Mesendoderm (in vitro differentiated cells): ENCODE data around the gene TDO2.

Source experiments
- DNase-seq: peaks from one replicate; pipeline ENCODE4 v3.0.0; 2013
- H2AK5ac ChIP-seq: 2 replicates; pipeline ENCODE4 v1.6.1; 2013; ENCODE audit warnings: low read length, inconsistent platforms
- H2BK120ac ChIP-seq: 2 replicates; pipeline ENCODE4 v1.6.1; 2013; ENCODE audit warnings: low read depth, mild to moderate bottlenecking, low read length, moderate library complexity, mixed read lengths
- H2BK15ac ChIP-seq: replicated peaks from 2 replicates; pipeline ENCODE4 v1.6.1; 2013; ENCODE audit warnings: low read depth, mild to moderate bottlenecking, moderate library complexity
- H2BK5ac ChIP-seq: 2 replicates; pipeline ENCODE4 v1.6.1; 2013; ENCODE audit warnings: low read length, inconsistent platforms
- H3K18ac ChIP-seq: 2 replicates; pipeline ENCODE4 v1.6.1; 2013; ENCODE audit warnings: mild to moderate bottlenecking, low read length, mixed read lengths
- H3K23ac ChIP-seq: one replicate; pipeline ENCODE4 v1.6.1; 2013; ENCODE audit warnings: low read length
- H3K27ac ChIP-seq: 2 replicates; pipeline ENCODE4 v1.5.1; 2013; ENCODE audit warnings: low read depth, mild to moderate bottlenecking, inconsistent platforms, low read length, moderate library complexity
- H3K27me3 ChIP-seq: 2 replicates; pipeline ENCODE4 v1.6.1; 2013; ENCODE audit warnings: low read length, control low read depth, mild to moderate bottlenecking, inconsistent platforms; ENCODE audit not compliant: insufficient read depth, poor library complexity
- H3K36me3 ChIP-seq: 2 replicates; pipeline ENCODE4 v1.6.1; 2013; ENCODE audit warnings: low read length, inconsistent platforms; ENCODE audit not compliant: control insufficient read depth, insufficient read depth
- H3K4ac ChIP-seq: one replicate; pipeline ENCODE4 v1.6.1; 2013; ENCODE audit warnings: low read depth, mild to moderate bottlenecking, low read length, moderate library complexity
- H3K4me1 ChIP-seq: 2 replicates; pipeline ENCODE4 v1.6.1; 2013; ENCODE audit warnings: low read depth, low read length, inconsistent platforms; ENCODE audit not compliant: control insufficient read depth
- H3K4me2 ChIP-seq: 2 replicates; pipeline ENCODE4 v1.6.1; 2013; ENCODE audit warnings: low read length
- H3K4me3 ChIP-seq: 2 replicates; pipeline ENCODE4 v1.5.1; 2013; ENCODE audit warnings: mild to moderate bottlenecking, low read length
- H3K56ac ChIP-seq: one replicate; pipeline ENCODE4 v1.6.1; 2013; ENCODE audit warnings: low read length
- H3K79me1 ChIP-seq: 2 replicates; pipeline ENCODE4 v1.6.1; 2013; ENCODE audit warnings: low read length, inconsistent platforms
- H3K79me2 ChIP-seq: 2 replicates; pipeline ENCODE4 v1.6.1; 2013; ENCODE audit warnings: mild to moderate bottlenecking, low read length; ENCODE audit not compliant: control insufficient read depth, insufficient read depth
- H3K9ac ChIP-seq: 2 replicates; pipeline ENCODE4 v1.6.1; 2013; ENCODE audit warnings: low read length, inconsistent platforms
- H4K5ac ChIP-seq: one replicate; pipeline ENCODE4 v1.6.1; 2013; ENCODE audit warnings: low read length
- H4K8ac ChIP-seq: one replicate; pipeline ENCODE4 v1.6.1; 2013; ENCODE audit warnings: low read depth, mild to moderate bottlenecking, control low read depth, low read length, moderate library complexity
- WGBS: extraction: QIAGEN DNeasy Blood & Tissue Kit; methylation state at CpG from one replicate; pipeline ENCODE4 v1.1.7; 2013; ENCODE audit warnings: low lambda C conversion rate, missing lambda C conversion rate; ENCODE audit not compliant: insufficient coverage; ENCODE audit errors: extremely low coverage; 5-methylcytosine and 5-hydroxymethylcytosine counted together

Gene TDO2

DNA sequence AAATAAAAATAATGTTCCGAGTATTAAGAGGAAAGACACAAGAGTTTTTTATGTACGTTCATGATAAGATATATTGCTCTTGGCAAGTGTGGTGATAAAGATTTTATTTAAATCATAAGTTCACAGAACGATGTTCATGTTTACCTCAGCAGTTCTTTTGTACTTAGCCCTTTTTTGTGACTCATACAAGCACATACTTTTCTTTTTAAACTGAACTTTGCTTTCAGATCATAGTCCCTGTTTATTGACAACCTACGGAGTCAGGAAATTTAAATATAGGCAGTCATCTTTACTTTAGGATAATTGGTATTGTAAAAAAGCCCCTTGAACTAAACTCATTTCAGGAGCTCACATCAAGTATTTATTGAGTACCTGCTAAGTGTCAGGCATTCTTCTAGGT, 51.4 kb downstream of the TDO2 start:
- Histone ChIP-seq H2BK120ac (no peak overlapping the region), H3K18ac (no peak overlapping the region), H3K79me1 (no peaks in the 10 kb centered on the region), H3K23ac (no peak overlapping the region), H3K56ac (no peak overlapping the region), H3K27me3 (no peaks in the 10 kb centered on the region), H3K4ac (no peak overlapping the region), H3K4me2 (no peak overlapping the region), H2BK15ac (no peak overlapping the region), H3K4me1 (no peaks in the 10 kb centered on the region), H3K9ac (no peak overlapping the region), H4K5ac (no peak overlapping the region), H3K27ac (no peak overlapping the region), H2BK5ac (no peak overlapping the region), H3K4me3 (no peak overlapping the region), H2AK5ac (no peak overlapping the region), H3K36me3 (no peaks in the 10 kb centered on the region), H4K8ac (no peak overlapping the region), H3K79me2 (no peaks in the 10 kb centered on the region)
- DNase-seq: no peak
- no CpG with 5 or more reads among the region's 4 CpGs for WGBS

DNA sequence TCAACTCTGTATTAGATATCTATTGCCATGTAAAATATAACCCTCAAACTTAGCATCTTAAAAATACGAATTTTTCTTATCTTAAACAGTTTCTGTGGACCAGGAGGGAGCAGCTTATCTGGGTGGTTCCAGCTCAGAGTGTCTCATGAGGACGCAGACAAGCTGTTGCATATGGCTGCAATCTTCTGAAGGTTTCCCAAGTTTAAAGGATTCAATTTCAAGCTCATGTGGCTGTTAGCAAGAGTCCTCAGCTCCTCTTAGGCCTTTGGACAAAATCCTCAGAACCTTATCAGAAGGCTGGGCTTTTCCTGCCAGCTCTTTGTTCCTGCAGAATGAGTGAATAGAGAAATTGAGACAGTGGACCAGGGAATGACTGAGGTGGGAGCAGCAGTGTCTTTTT, 53.0 kb downstream of the TDO2 start:
- Histone ChIP-seq H4K5ac (no peak overlapping the region), H3K79me2 (no peaks in the 10 kb centered on the region), H2BK5ac (no peak overlapping the region), H3K27ac (no peak overlapping the region), H3K36me3 (no peaks in the 10 kb centered on the region), H2BK15ac (no peak overlapping the region), H3K18ac (no peak overlapping the region), H3K4ac (no peak overlapping the region), H2BK120ac (no peak overlapping the region), H3K9ac (no peak overlapping the region), H2AK5ac (no peak overlapping the region), H3K4me3 (no peak overlapping the region), H3K56ac (no peak overlapping the region), H4K8ac (no peak overlapping the region), H3K4me1 (no peaks in the 10 kb centered on the region), H3K23ac (no peak overlapping the region), H3K27me3 (no peaks in the 10 kb centered on the region), H3K4me2 (no peak overlapping the region), H3K79me1 (no peaks in the 10 kb centered on the region)
- no peak for DNase-seq
- no CpG with 5 or more reads among the region's 2 CpGs for WGBS

DNA sequence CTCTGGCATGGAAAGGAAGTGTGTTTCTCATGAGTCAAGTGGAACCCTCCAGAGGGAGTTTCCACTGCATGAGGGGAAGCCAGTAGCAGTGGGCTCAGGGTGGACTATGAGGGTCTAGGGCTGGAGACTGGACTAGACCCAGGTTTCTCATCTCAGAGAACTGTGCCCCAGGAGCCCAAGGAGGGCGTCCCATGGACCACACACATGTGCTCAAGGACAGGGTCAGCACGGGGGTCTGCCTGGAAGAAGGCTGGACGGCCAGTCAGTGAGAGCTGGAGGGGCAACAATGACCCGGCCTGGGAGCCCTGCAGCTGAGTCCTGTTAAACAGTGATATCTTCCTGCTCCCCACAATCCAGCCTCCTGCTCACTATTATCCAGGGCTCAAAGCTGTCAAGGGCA, 55.9 kb downstream of the TDO2 start:
- Histone ChIP-seq H4K5ac (no peak overlapping the region), H2BK5ac (no peak overlapping the region), H2BK120ac (no peak overlapping the region), H3K4me2 (no peak overlapping the region), H3K18ac (no peak overlapping the region), H3K27me3 (no peaks in the 10 kb centered on the region), H3K4me1 (no peaks in the 10 kb centered on the region), H3K9ac (no peak overlapping the region), H3K36me3 (no peaks in the 10 kb centered on the region), H3K79me2 (no peaks in the 10 kb centered on the region), H2BK15ac (no peak overlapping the region), H3K4me3 (no peak overlapping the region), H2AK5ac (no peak overlapping the region), H4K8ac (no peak overlapping the region), H3K27ac (no peak overlapping the region), H3K56ac (no peak overlapping the region), H3K79me1 (no peaks in the 10 kb centered on the region), H3K4ac (no peak overlapping the region), H3K23ac (no peak overlapping the region)
- no CpG with 5 or more reads among the region's 4 CpGs for WGBS
- DNase-seq: no peak

DNA sequence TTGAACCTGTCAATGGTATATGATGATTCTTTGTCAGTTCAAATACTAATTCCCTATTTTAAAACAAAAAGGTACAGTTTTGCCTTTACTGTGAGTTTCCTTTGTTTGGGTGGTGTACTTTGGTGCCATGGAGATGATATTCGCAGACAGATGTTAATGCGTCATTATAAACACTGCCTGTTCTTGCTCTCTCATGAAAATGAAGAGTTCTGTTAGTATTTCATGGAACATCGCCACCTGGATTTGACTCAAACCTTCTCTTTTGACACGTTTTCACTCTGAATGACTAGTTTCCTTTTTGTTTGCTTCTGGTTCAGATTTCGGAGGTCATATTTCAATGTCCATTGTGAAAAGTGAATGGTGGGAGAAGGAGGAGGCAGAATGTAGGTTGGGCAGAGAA, 57.0 kb downstream of the TDO2 start:
- no peak overlapping the region for H3K4ac ChIP-seq
- no peak overlapping the region for H4K5ac ChIP-seq
- no CpG with 5 or more reads among the region's 5 CpGs for WGBS
- no peak overlapping the region for H3K23ac ChIP-seq
- H4K8ac ChIP-seq: no peak overlapping the region
- H3K27ac ChIP-seq: no peak overlapping the region
- no peaks in the 10 kb centered on the region for H3K36me3 ChIP-seq
- H3K79me1 ChIP-seq: no peaks in the 10 kb centered on the region
- no peaks in the 10 kb centered on the region for H3K4me1 ChIP-seq
- no peaks in the 10 kb centered on the region for H3K79me2 ChIP-seq
- no peak overlapping the region for H2BK15ac ChIP-seq
- DNase-seq: no peak
- no peak overlapping the region for H2BK120ac ChIP-seq
- H3K9ac ChIP-seq: no peak overlapping the region
- H3K18ac ChIP-seq: no peak overlapping the region
- H3K27me3 ChIP-seq: no peaks in the 10 kb centered on the region
- no peak overlapping the region for H2BK5ac ChIP-seq
- H2AK5ac ChIP-seq: no peak overlapping the region
- H3K56ac ChIP-seq: no peak overlapping the region
- no peak overlapping the region for H3K4me3 ChIP-seq
- H3K4me2 ChIP-seq: no peak overlapping the region

DNA sequence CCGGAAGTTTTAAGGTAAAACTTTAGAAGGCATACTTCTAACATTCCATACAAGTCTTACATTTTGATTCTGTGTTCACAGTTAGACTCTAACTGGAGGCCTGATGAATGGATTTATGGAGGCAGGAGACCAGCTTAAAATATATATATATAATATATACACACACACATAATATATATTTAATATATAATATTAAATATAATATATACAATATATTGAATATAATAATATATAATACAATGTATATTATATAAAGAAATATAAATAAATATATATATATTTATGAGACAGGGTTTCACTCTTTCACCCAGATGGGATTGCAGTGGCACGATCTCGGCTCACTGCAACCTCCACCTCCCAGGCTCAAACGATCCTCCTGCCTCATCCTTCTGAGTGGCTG, 58.1 kb downstream of the TDO2 start:
- no peaks in the 10 kb centered on the region for H3K27me3 ChIP-seq
- H2BK15ac ChIP-seq: no peak overlapping the region
- no CpG with 5 or more reads among the region's 4 CpGs for WGBS
- no peak overlapping the region for H4K5ac ChIP-seq
- no peaks in the 10 kb centered on the region for H3K79me1 ChIP-seq
- DNase-seq: no peak
- H3K4me2 ChIP-seq: no peak overlapping the region
- H3K56ac ChIP-seq: no peak overlapping the region
- H3K18ac ChIP-seq: no peak overlapping the region
- no peak overlapping the region for H3K4ac ChIP-seq
- no peaks in the 10 kb centered on the region for H3K4me1 ChIP-seq
- no peak overlapping the region for H3K4me3 ChIP-seq
- no peak overlapping the region for H2BK5ac ChIP-seq
- no peak overlapping the region for H4K8ac ChIP-seq
- no peak overlapping the region for H3K9ac ChIP-seq
- no peaks in the 10 kb centered on the region for H3K36me3 ChIP-seq
- H3K27ac ChIP-seq: no peak overlapping the region
- H3K79me2 ChIP-seq: no peaks in the 10 kb centered on the region
- H2AK5ac ChIP-seq: no peak overlapping the region
- no peak overlapping the region for H3K23ac ChIP-seq
- no peak overlapping the region for H2BK120ac ChIP-seq

DNA sequence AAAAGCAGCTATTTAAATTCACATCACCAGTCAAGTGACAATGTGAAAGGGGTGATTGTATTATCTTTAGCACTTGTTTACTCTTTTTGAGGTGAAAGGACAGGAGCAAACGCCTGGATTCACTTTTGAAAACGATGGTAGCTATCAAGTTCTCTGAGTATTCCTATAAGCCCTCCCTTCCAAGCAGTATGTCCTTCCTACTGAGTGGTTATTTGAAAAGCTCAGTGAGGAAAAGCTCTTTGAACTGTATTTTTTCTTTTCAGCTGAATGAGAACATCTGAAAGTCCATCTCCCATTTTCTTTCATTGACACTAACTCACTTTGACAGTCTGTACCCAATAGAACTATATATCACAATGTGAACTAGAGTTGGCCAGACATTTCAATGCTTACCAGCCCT, 59.3 kb downstream of the TDO2 start:
- no peak overlapping the region for H3K23ac ChIP-seq
- no CpG with 5 or more reads among the region's 2 CpGs for WGBS
- H3K4ac ChIP-seq: no peak overlapping the region
- no peaks in the 10 kb centered on the region for H3K79me1 ChIP-seq
- H3K56ac ChIP-seq: no peak overlapping the region
- no peak overlapping the region for H4K8ac ChIP-seq
- H2BK120ac ChIP-seq: no peak overlapping the region
- H3K9ac ChIP-seq: no peak overlapping the region
- no peak overlapping the region for H3K18ac ChIP-seq
- no peak overlapping the region for H2BK5ac ChIP-seq
- H3K4me1 ChIP-seq: no peaks in the 10 kb centered on the region
- no peak overlapping the region for H4K5ac ChIP-seq
- no peaks in the 10 kb centered on the region for H3K79me2 ChIP-seq
- no peaks in the 10 kb centered on the region for H3K27me3 ChIP-seq
- H3K4me2 ChIP-seq: no peak overlapping the region
- H3K36me3 ChIP-seq: no peaks in the 10 kb centered on the region
- H3K27ac ChIP-seq: no peak overlapping the region
- DNase-seq: no peak
- no peak overlapping the region for H3K4me3 ChIP-seq
- no peak overlapping the region for H2BK15ac ChIP-seq
- no peak overlapping the region for H2AK5ac ChIP-seq
